HG03060 (cell line): ENCODE results near the gene PTCH2.
"Not testable (repeated sequence)": the region's sequence is repeated elsewhere in the genome, so short reads cannot be mapped to it uniquely, and the experiment has no call there.

ENCODE experiments used
- ATAC-seq: cut with Tn5 transposase; IDR thresholded peaks from one replicate; pipeline ENCODE4 v1.9.1; 2021; ENCODE audit warnings: low read depth, moderate number of reproducible peaks; ENCODE audit not compliant: unreplicated experiment

The PTCH2 gene

GRCh38 chr1:44847845-44848244, 4.8 kb upstream of the PTCH2 start:
- no peak for ATAC-seq

- ATAC-seq, result no peak
Measured at GRCh38 chr1:44846985-44847384, 3.9 kb upstream of the PTCH2 start.

DNA sequence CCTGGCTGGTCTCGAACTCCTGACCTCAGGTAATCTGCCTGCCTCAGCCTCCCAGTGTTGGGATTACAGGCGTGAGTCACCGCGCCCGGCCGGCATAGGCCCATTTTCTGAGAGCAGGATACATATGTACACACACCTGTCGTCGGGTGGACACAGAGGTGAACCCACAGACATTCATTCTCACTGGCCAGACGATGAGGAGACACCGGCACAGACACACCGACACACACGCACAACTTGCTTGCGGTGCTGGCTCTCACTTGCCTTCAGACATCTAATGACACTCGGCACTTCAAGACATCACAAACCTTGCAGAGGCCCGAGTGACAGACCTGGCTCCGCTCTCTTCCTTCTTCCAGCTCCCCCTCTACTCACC, 579 bp downstream of the PTCH2 start:
- ATAC-seq, result no peak

DNA sequence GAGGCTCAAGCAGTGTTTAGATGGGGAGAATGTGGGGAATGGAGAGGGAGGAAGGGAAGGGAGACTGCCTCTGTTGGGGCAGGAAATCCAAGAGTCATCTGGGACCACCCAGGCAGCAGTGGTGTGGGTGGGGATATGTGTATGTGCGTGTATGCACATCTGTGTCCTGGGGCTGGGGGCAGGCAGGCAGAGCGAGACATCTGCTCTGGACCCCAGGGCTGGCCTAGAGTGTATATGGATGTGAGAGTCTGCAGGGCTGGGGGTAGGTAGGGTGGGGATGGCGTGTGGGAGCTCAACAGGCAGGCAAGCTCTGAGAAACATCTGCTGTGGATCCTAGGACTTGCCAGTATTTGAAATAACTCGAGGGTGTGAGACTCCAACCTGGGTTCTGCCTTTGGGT, 3.5 kb downstream of the PTCH2 start:
- no peak for ATAC-seq

DNA sequence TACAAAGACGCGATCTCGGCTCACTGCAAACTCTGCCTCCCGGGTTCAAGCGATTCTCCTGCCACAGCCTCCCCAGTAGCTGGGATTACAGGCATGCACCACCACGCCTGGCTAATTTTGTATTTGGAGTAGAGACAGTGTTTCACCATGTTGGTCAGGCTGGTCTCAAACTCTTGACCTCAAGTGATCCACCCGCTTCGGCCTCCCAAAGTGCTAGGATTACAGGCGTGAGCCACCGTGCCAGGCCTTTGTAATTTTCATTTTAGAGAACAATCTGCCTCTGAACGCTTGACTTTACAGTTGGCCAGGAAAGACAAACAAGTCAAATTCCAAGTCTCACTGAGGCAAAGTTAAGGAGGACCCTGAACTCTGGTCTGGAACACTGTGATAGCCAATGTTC, 4.8 kb downstream of the PTCH2 start:
- ATAC-seq, result not testable (repeated sequence)

DNA sequence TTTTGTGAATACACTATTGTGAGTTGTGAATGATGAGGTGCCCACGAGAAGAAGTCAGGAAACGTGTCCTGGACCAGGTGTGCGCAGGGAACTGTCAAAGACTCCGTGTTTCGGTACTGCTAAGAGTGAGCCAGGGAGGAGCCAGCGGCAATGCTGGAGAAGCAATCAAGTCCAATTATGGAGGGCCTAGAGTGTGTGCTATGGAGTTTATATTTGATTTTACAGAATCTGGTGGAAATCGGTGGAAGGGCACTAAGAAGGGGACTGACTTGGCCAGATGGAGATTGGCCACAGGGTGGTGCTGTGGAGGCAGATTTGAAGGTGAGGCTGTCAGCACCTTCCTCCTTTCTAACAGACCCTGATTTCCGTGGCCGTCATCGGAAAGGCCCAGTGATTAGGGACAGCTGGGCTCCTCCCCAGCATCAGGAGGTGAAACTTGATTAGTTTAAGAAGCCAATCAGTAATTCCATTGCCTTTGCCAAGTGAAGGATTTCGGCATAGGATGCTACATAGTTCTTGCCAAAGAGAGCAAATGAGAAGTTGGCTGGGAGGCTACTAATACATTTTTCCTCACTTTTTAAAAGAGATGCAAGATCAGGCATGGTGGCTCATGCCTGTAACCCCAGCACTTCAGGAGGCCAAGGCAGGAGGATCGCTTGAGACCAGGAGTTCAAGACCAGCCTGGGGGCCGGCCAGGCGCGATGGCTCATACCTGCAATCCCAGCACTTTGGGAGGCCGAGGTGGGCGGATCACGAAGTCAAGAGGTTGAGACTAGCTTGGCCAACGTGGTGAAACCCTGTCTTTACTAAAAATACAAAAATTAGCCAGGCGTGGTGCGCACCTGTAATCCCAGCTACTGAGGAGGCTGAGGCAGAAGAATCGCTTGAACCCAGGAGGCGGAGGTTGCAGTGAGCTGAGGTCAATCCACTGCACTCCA, 7.0 kb downstream of the PTCH2 start:
- ATAC-seq, result peak; percentile 57

DNA sequence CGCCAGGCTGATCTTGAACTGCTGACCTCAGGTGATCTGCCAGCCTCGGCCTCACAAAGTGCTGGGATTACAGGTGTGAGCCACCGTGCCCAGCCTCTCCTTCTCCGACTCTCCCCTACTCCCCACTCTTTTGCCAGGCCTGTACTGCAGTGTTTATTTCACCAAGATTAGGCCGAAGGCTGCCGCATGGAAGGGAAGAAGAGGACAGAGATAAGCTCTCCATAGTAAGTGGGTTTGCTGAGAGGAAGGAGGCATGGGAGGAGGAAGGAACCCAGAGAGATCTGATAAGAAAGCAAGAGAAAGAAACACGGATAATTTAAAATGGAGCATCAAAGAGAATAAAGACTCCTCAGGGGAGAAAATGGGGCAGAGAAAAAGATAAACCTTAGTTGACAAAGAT, 8.7 kb downstream of the PTCH2 start:
- ATAC-seq, result no peak

- ATAC-seq, result no peak
Measured at GRCh38 chr1:44832056-44832705, 10.9 kb downstream of the PTCH2 start.

- ATAC-seq, result no peak
Measured at GRCh38 chr1:44831516-44831915, 11.5 kb downstream of the PTCH2 start.

DNA sequence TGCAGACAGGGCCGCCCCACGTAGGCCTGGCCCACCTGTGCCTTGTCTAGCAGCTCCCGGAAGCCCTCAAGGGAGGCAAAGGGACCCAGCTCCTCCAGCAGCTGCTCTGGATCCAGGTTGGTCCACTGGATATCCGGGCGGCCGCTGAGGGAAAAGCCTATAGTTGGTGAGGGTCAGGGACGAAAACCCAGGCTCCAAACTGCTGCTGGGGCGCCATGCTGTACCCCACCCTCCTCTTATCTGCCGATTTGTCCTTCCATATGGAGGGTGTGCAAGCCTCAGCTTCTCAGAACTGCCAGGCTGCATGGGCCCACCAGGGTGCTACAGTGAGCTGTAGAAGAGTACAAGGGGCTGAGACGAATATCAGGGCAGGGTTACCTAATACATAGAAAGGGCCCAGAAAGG, 12.2 kb downstream of the PTCH2 start:
- no peak for ATAC-seq

- ATAC-seq, result no peak
Measured at GRCh38 chr1:44829506-44830384, 13.3 kb downstream of the PTCH2 start.

DNA sequence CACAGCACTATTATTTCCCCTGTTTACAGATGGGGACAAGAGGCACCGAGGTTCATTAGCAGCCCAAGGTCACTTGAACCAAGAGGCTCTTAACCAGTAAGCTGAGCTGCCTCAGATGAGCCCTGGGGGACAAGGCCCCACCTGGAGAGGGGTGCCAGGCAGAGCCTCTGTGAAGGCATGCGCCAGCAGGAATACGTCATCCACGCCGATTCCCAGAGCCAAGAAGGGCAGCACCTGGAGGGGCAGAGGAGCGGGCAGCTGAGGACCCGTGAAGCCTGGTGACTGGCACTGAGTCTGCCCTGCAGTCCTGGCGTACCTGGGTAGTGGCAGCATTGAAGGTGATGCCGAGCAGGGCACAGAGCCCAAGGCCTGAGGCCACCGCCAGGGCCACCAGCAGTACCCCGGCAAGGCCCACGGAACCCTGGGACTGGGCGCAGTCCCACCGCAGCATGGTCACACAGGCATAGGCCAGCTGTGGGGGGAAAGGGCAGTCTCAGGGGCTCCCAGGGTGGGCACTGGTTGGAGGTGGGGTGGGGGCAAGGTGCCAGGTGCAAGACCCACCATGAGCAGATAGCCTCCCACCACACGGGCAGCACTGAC, 14.1 kb downstream of the PTCH2 start:
- ATAC-seq, result no peak

DNA sequence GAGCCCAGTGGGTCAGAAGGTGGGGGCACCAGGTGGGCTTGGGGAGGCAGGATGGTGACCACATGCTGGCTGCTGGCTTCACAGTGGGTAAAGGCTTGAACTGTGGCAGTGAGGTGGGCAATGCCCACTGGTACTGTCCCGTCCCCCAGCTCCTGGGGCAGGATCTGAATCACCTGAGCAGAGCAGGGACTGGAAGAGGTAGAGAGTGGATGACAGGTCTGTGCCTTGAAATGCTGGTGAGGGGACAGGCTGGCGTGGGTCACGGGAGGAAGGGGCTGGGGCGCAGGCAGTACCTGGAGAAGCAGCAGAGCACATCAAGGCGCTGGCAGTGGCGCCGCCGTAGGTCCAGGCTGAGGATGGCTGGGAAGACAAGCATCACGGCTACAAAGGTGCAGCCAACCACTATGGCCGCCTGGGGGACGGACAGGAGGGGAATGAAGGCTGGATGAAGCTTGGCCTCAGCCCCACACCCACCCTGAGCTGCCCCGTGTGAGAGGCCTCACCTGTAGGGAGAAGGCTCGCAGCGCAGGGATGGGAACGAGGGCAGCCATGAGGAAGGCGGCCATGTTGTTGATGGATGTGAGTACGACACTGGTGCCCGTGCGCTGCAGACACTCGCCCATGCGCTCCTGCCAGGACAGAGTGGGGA, 14.9 kb downstream of the PTCH2 start:
- no peak for ATAC-seq

DNA sequence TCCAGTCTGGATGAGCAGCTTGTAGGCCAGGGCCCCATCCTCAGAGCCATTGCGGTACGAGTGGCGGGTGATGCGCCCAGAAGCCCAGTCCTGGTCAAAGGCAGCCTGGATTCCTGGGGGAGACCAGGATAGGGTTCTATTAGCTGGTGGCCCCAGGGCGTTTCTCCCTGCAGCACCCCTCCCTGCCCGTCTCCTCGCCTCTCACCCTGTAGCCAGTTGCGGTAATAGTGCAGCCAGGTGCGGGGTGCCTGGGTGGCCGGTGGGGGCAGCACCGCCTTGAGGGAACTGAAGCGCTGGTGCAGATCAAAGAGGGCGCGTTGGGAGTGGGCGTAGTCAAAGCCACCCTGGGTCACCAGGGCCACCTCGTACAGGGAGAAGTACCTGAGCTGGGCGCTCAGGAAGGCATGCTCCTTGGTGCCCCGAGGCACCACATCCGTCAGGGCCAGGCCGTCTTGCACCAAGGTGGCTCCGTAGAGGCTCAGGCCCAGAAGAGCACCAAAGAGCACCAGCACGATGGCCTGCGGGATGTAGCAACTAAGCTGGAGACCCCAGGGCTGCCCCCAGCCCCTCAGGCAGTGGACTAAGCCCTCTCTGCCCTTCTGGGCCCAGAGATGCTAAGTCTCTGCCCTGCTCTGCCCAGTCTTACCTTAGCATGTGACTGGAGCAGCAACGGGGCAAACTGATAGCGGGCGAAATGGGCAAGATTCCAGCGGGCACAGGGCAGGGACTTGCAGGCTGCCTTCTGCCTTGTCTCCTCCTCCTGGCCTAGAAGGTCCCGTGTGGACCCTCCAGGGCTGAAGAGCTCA, 15.7 kb downstream of the PTCH2 start:
- no peak for ATAC-seq

DNA sequence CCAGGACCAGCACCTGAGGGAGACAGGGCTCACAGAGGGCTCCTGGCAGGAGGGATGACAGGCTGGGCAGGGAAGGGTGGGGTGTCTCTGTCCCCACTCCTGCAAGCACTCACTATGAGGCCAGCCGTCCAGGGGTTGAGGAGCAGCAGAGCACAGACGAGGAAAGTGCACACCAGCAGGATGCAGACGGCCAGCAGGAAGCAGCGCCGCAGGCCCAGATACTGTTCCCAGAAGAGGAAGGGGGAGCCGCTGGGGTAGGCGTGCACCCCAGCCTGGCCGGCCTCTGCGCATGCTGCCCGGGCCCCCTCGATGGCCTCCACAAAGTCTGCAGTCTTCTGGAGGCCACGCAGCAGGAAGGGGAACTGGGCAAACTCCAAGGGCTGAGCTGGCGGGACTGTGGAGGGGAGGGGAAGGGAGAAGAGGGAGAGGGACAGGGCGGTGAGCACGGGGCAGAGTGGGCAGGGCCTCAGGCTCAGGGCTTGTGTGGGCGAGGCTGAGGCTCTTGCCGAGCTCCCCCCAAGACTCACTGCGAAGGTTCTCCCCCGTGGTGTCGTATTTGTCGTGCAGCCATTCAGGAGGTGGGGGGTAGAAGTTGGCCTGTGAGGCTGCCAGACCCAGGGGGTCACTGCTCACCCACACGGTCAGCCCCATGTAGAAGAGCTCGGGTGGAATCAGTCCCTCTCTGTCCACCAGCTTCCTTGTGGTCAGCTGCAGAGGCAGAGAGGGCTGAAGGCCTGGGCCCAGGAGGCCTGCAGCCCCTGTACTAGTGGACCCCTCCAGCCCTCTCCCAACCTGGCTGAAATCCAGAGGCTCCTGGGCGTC, 16.5 kb downstream of the PTCH2 start:
- no peak for ATAC-seq

- not testable (repeated sequence) for ATAC-seq
Measured at GRCh38 chr1:44824392-44824791, 18.7 kb downstream of the PTCH2 start.

GRCh38 chr1:44822981-44823451, 20.0 kb downstream of the PTCH2 start:
- ATAC-seq, result no peak

DNA sequence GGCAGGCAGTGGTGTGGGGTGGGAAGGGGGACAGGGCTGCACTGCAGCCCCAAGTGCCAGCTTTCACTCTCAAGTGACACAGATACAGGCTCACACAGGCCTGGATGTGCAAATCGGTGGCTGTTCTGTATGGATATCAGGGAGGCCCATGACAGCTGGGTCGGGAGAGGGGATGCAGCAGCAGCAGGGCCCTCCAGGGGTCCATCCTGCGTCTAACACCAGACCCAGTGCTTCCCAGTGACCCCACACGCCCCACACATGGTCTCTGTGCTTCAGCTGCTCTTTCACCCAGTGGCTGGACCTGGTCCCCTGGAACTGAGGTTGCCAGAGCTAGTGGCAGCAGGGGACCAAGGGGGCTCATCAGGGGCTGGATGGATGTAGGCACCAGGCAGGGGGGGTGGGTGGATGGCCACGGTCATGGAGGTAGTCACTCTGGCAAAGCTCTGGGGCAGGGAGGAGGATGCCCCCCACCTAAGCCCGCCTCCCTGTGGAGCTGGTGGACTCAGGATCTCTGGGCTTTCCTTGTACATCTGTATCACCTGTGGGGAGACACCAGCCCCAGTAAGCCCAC, 20.8 kb downstream of the PTCH2 start:
- ATAC-seq, result no peak
